ENCODE measurements around the gene GK2.

- TF ChIP-seq CTCF (IDR thresholded peaks at IDR 0.05) (no peak), POLR2A (IDR thresholded peaks at IDR 0.05) (no peak)
Observed at GRCh38 chr4:79455216-79455615, 47.2 kb upstream of the GK2 start.

Measured in body of pancreas (tissue), 4 donors.